Tibial nerve (tissue), 3 donors: Measurements from ENCODE around the gene MAST3.

Source experiments
- CTCF ChIP-seq, 5 experiments: fragments of 200-600 bp in 3 of 5; fragments of 450-650 bp in 2 of 5; sonication (generic) in 3 of 5; IDR thresholded peaks; one replicate each; pipeline ENCODE4 v1.5.1; 2016 to 2019; ENCODE audit warnings: antibody characterized with exemption in 5 of 5, mild to moderate bottlenecking in 3 of 5, moderate library complexity in 2 of 5
- POLR2A ChIP-seq, 2 donors: fragments of 450-650 bp; IDR thresholded peaks; one replicate each; pipeline ENCODE4 v1.6.1; 2017; ENCODE audit warnings: antibody characterized with exemption in 2 of 2, mild to moderate bottlenecking in 2 of 2, moderate library complexity in 2 of 2

- TF ChIP-seq CTCF (IDR thresholded peaks at IDR 0.05) (no peak), POLR2A (IDR thresholded peaks at IDR 0.05) (no peak)
These were observed 40.2 kb downstream of the MAST3 start for GRCh38 chr19:18137657-18138339.
